Vagina (tissue), 2 donors: ENCODE results near the gene NOSTRIN.

Experiments used
- POLR2A ChIP-seq, 2 donors: fragments of 450-650 bp; IDR thresholded peaks; one replicate each; pipeline ENCODE4 v1.6.1; 2017; ENCODE audit warnings: antibody characterized with exemption in 2 of 2, mild to moderate bottlenecking in 2 of 2, moderate library complexity in 2 of 2
- POLR2AphosphoS5 ChIP-seq, 2 donors: sonication (generic); formaldehyde crosslinking; IDR thresholded peaks; one replicate each; pipeline ENCODE4 v1.9.0; 2017; ENCODE audit warnings: antibody characterized with exemption in 2 of 2, mild to moderate bottlenecking in 2 of 2, low read depth in 1 of 2; ENCODE audit not compliant: insufficient read depth in 1 of 2
- TF ChIP-seq, protein P1 (sequence below), 3 experiments: fragments of 450-650 bp in 2 of 3; fragments of 200-600 bp in 1 of 3; sonication (generic) in 1 of 3; IDR thresholded peaks; one replicate each; pipeline ENCODE4 v1.5.1; 2017 to 2019; ENCODE audit warnings: antibody characterized with exemption in 3 of 3, mild to moderate bottlenecking in 2 of 3, moderate library complexity in 2 of 3

DNA sequence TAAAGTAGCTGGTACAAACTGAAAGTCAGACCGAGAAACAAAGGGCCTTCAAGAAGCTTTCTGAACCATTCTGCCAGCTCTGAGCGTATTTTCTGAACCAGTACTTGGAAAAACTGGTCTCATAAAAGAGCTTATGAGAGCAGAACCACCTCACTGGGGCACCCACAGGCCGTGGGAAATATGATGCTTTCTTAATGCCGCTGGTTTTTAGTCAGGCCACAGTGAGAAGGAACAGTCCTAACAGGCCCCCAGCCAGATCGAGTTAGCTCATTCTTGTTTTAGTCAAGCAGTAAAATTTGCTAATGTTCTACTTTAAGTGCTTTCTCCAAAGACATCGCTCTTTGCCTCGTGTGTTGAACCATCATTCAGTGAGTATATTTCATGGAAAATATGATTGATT, 12.7 kb upstream of the NOSTRIN start:
- TF ChIP-seq, protein P1, sequence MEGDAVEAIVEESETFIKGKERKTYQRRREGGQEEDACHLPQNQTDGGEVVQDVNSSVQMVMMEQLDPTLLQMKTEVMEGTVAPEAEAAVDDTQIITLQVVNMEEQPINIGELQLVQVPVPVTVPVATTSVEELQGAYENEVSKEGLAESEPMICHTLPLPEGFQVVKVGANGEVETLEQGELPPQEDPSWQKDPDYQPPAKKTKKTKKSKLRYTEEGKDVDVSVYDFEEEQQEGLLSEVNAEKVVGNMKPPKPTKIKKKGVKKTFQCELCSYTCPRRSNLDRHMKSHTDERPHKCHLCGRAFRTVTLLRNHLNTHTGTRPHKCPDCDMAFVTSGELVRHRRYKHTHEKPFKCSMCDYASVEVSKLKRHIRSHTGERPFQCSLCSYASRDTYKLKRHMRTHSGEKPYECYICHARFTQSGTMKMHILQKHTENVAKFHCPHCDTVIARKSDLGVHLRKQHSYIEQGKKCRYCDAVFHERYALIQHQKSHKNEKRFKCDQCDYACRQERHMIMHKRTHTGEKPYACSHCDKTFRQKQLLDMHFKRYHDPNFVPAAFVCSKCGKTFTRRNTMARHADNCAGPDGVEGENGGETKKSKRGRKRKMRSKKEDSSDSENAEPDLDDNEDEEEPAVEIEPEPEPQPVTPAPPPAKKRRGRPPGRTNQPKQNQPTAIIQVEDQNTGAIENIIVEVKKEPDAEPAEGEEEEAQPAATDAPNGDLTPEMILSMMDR (IDR thresholded peaks at IDR 0.05), result no peak
- TF ChIP-seq POLR2A (IDR thresholded peaks at IDR 0.05) (no peak), POLR2AphosphoS5 (IDR thresholded peaks at IDR 0.05; ENCODE audit: insufficient read depth in 1 of 2, low read depth in 1 of 2) (no peak)
